Tongue (tissue), 2 donors: Measurements from ENCODE around the gene ROBO1. TPM values are rescaled to one million over a fixed set of nuclear protein-coding genes. Genes with fewer than 3 reads are reported as not detected.

Experiments used
- DNase-seq: peaks from one replicate; pipeline ENCODE4 v3.0.0-alpha.2; 2015
- total RNA-seq: library from RNA; depleted of rRNA; stranded (reverse); fragments of >200 nt; gene quantifications from one replicate; pipeline ENCODE4 v1.2.3, GENCODE V29; 2014

The ROBO1 gene
- total RNA-seq, 1 donor from 2014 or later = 79.3 TPM

DNA sequence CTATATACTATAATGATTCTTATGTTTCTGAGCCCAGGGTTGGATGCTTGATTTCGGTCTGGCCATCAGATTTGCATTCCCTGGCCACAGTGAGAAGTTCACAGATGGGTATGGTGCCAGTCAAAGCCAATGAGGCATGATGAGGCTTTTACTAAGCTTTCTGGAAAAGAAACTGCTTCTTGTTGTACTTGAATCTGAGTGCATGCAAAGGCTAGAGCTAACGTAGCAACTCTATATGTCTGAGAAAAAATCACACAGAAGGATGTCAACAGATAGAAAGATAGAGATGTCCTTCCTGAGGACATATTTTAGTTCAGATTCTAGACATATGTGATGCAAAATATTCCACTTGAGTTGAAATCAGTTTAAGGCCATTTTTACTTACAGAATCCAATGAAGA, 608.1 kb downstream of the ROBO1 start:
- DNase-seq = no peak

DNA sequence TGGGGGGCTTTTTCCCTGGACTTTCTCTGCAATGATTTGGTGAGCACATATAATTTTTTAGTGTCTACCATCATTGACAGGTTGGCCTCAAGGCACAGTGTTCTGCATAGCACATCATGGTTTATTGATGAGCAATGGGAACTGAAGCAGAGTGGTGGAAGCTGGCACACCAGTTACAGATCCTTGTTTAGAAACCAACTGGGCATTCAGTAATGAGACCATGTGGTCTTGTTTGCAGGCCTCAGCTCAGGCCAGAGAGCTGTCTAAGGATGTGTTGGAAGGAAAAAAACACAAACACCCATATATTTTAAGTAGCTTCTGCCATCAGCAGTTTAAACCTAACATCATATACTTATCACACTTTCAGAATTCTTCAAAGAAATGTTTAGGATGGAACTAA, 610.6 kb downstream of the ROBO1 start:
- no peak for DNase-seq

DNA sequence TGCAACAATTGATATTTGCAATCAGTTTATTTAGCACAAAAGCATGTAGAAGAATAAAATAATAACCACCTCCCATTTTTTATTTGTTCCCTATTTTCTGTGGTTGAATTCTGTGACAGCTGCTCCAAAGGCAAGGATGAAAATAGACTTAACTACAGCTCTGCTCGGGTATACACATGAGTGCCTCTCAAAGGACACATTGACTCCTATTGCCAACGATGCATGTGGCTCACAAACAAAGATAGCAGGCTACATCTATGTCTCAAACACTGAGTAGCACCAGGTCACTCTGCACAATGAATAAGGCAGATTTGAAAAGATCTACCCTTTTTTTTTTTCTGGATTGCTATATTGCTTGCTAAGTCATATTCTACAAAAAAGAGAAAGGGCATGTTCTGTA, 612.9 kb downstream of the ROBO1 start:
- peak; percentile 31 for DNase-seq

DNA sequence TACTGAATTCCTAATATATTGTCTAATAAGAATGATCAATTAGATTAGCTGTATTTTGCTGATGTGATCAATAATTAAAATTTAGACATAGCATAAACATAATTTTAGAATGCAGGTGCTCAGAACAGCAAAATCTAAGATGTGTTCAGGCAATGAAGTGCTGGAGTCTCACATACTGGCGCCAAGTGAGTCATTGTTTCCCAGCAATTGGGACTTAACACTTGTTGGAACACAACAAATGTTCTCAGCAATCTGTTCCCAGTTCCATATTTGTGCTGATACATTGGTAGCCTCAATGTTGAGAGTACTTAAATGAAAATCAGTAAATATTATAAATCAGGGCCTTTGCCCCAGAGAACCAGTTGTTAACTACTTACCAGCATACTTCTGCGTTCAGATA, 619.0 kb downstream of the ROBO1 start:
- peak; percentile 16 for DNase-seq

DNA sequence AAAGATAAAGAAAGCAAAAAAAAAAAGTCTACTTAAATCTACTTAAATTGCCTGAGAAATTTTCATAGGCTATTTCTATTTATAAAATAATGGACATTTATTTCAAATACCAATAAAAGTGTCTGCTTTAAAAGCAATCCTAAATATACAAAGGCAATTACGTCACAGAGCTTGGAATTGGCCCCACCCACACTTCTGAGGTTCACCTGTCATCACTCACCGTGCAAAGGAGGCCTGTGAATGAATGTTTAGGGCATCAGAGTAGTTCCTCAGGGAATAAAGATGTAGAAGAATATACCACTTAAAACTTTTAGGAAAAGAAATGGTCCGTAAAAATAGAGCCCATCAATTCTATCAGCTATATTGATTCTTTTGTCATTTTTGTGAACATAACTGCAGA, 621.8 kb downstream of the ROBO1 start:
- DNase-seq = no peak

DNA sequence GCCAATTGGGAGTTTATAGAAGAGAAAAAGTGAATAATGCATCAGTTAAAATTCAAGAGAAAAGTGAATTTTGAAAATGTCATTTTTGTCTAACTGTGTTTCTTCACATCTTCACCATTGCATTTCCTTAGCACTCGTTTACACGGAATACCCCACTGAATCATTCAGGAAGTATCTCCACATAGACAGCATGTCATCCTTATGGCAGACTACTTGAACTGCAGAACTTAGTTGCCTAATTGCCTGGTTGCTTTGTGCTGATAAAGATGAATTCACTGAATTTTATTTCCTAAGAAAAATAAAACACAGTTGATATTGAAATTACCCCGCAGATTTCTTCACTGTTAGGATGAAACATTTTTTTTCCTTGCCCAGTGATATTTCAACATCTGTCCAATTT, 627.1 kb downstream of the ROBO1 start:
- no peak for DNase-seq

DNA sequence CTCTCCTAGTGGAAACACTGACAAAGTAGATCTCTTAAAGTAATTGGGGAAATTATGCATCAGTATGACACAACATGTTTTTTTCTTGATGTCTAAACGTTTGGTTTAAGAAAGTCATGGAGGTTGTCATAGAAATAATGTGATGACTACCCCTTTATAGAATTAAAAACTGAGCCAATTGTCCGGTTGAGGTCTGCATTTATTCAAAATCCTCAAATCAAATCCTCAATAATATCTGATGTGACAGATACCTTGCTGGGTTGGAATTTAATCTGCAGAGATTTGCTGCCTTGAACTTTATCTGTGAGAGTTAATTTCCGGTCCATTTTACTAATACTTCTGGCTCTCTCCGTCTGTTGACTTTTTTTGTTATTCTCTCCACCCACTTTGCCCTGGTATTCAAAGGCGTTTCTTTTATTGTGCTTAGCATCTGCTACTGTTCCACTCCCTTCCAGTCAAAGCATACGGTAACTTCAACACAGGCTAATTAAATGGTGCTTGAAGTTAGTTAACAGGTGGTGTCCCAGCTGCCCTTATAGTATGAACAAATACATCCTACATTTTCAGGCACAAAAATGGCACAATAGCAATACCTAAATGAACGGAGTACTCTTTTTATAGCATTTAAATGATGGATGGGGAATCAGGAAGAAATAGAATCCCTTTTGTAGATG, 628.3 kb downstream of the ROBO1 start:
- DNase-seq = no peak

DNA sequence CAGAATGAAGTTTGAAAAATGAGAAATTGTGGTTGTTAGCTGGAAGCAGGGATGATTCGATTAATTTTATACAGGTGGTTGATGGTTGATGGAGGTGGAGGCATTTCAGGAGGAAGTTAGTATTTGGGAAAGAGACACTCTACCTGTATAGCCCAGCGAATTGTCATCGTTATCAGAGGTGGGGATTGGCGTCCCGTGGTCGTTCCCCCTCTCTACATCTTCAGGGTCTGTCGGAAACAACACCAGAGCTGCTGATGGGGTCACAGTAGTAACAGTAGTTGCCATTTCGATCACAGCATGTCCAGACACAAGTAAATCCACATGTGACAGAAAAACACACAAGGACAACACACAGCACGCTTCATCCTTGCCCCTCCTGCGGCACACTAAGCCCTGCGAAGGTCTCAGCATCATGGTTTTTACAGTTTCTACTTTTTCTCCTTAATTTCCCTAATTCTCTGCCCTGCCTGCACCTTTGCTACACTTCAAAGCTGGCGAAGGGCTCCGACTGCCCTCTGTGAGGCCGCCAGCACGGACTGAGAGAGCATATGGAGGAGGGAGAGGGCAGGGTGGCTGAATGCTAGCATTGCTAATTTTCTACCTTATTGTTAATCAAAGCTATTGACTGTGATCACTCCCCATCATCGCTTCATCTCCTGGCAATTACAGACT, 642.3 kb downstream of the ROBO1 start:
- no peak for DNase-seq

DNA sequence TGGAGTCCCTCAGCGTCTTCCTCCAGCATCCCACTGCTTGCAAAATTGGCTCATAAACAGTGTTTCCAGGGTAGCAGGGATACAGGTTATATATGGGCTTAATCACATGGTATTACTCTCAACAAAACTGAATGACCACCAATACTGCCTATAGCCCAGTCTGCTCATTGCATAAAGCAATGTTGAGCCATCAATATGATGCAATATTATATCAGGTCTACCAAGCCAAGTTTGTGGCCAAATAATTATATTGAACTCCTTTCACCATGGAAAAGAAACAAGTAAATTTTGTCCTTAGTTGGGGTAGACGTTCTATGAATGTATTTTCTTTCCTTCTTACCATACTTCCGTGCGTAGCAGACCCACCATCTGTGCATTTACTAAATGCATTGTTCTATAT, 652.3 kb downstream of the ROBO1 start:
- no peak for DNase-seq

DNA sequence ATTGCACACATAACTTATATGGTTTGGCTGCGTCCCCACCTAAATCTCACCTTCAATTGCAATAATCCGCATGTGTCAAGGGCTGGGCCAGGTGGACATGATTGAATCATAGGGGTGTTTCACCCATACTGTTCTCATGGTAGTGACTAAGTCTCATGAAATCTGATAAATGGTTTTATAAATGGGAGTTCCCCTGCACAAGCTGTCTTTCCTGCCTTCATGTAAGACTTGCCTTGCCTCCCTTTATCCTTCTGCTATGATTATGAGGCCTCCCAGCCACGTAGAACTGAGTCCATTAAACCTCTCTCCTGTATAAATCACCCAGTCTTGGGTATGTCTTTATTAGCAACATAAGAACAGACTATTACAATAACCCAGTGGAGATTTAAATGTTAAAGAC, 653.9 kb downstream of the ROBO1 start:
- no peak for DNase-seq

DNA sequence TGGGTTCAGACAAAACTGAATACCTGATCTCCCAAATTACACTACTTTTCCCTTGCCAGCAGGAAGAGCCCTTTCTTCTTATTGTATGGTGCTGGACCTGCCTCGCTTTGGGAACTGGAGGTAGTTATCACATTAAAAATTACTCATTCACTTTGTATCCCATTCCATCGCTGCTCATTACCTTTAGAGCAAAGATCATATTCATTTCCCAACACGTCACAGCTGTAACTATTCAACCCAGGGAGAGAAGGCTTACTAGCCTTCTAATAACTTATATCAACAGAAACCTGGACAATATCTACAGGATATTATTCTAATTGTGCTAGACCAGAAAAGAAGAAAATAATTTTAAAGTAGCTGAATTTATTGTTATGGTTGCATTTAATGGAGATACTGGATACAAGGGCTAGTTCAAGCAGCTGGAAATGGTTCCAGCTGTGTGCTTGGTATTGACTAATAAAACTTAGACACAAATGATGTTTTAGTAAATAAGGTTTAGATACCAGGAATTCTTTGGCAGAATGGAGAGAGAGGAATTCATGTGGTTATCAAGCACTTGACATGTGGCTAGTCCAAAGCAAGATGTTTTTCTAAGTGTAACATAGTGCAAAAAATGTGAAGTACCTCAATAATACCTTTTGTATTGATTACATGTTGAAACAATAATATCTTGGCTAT, 656.3 kb downstream of the ROBO1 start:
- no peak for DNase-seq

DNA sequence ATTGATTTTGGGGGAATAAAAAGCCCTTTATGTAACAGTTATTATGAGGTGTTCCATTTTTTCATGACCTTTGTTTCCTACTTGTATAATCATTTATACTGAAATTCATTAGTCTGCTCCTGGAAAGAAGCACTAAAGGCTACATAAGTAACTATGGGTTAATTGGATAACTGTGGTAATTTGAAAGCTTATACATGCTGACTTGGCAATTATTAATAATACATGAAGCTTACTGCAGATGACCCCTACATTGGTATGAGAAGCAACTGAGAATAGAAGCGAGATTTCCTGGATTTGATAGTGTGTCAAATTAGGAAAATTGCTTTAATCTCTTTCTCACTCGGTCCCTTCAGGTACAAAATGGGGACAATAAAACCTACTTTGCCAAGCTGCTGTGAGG, 658.0 kb downstream of the ROBO1 start:
- no peak for DNase-seq

DNA sequence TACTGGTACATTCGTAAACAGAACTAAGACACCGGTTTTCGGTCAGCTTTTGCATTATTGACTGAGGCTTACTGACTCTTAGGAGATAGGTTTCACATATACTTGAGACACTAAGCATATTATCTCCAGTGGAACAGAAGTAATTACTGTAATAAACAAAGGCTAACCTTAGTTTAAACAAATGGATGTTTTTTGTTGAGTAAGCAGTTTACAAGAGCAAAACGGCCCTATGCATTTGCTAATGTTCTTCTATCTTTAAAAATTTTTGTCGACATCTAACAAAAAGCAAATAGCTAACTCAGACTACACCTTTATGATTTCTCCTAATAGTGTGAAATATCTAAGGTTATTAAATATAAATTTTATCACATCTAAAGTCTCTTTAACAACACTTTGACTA, 664.5 kb downstream of the ROBO1 start:
- DNase-seq = no peak

DNA sequence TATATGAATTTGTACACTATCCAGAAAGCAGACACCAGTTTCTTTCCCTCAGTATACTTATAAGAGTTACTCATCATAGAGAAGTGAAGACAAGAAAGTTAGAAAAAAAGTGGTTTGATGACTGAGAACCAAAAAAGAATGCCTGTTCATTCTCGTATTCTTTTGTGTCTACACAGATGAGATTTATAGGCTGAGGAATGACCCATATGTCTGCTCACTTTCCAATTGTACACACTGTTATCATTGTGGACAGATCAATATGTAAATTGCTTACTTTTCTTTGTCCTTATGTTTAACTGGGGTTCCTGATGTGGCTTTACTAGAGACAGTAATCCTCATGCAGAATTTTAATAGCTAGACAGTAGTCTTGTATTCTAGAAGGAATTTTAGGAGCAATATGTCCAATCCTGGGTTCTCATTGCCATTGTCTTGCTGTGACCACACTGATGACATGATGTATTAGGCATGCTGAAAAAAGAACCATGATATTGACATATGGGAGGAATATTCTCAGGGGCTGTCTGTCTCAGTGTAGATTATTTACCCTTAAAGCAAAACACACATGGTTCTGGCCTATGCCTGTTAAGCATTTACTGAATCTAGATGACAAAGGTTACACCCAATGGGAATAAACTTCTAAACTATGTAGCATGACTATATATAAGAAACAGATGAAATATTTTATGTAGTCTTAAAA, 669.7 kb downstream of the ROBO1 start:
- DNase-seq = no peak

DNA sequence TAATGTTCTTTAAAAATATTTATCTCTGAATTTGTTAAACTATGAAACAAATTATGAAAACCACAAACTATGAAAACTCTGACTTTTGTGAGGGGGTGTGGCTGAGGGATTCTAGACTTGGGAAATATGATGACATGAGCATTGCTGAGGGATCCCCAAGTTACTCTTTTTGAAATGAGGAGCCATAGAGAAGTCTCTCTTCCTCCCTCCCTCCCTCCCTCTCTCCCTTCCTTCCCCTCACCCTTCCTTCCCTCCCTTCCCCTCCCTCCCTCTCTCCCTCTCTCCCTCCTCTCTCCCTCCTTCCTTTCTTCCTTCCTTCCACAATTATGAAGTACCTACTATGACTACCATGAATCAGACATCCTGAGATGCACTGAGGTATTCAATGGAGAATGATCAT, 673.1 kb downstream of the ROBO1 start:
- no peak for DNase-seq

DNA sequence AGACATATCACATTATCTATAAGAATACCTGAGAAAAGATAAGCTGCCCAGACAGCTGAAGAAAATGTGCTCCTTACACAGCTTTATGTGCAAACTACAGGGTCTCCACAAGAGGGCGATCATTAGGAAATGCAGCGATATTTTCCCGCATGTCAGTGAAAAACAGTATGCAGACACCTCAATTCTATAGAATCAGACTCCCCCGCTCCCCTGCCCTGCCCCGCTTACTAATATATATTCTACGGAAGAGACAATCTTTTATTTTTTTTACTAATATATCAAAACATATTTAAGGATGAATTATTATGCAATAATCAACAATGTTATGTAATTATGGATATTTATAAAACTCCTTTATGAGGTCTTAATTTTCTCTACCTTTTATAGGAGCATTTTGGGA, 681.3 kb downstream of the ROBO1 start:
- DNase-seq = peak; percentile 80

DNA sequence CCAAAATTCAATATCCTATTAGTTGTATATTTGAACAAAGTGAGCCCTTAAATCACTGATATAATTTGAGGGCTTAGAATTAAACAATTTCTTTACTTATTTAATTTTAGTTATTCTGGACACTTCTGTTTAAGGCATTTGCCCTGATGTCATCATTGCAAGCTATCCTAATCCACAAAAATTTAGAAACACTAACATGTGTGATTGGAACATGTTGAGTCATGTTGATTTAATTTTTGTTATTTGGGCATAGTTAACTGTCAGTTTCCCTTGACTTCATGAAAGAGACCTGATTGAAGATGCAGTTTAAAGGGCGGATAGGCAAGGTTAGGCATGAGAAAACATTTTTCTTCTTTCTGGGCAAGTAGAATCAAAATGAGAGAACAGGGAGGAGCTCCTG, 682.6 kb downstream of the ROBO1 start:
- DNase-seq = no peak

DNA sequence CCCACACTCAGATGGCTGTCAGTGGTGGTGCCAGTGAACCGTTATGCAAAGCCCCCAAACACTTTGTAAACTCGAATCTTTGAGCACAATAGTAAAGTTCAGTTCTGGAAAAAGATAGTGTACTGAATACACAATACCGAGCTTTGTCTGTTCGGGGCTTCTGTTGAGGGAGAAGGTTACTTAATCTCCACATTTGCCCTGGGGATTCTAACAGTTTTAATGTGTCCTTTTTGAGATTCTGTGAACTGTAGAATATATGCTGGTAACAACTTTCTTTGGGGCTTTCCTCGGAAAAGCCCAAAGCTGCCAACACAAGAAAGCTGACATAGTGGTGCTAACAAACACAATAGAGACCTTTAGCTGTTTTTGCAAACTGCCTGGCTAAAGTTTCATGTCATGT, 686.5 kb downstream of the ROBO1 start:
- DNase-seq = no peak

DNA sequence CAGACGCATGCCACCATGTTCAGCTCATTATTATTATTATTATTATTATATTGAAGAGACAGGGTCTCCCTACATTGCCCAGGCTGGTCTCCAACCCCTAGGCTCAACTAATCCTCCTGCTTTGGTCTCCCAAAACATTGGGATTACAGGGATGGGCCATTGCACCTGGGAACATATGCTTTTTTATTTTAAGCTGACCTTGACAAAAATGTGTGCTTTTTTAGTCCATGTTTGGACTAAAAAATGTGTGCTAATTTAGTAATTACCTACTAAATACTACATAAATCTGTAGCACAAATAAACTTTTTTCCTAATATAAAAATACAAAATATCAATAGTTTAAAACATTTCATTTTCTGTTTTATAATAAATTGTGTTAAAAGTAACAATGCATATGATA, 693.2 kb downstream of the ROBO1 start:
- no peak for DNase-seq

DNA sequence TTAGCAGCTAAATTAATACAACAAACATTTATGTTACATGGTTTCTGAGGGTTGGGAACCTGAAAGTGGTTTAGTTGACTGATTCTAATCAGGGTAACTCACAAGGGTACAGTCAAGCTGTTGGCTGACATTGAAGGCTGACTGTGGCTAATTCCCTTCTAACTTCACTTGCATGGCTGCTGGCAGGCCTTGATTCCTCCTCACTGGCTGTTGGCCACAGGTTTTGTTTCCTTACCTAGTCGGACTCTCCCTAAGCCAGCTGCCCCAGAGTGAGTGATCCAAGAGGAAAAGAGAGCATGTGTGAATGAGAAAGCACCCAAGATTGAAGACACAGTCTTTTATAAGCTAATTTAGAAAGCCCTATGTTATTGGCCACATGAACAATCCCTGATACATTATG, 700.1 kb downstream of the ROBO1 start:
- DNase-seq = no peak

DNA sequence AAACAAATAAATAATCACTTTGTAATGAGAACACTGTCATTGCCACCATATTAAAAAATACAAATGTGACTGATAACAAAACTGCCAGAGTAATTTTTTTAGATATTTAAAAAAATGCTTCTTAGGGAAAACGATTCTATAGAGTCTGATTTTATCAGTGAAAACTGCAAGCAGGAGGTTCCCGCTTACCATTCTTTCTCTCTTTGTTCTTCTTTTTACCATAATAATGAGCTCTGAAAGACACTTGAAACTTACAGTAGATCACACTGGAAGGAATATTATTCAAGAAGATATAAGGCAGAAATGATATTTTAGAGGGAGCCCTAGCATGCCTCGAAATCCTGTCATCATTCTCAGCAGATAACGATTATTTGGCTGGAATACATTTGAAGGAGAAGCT, 701.3 kb downstream of the ROBO1 start:
- DNase-seq = no peak

DNA sequence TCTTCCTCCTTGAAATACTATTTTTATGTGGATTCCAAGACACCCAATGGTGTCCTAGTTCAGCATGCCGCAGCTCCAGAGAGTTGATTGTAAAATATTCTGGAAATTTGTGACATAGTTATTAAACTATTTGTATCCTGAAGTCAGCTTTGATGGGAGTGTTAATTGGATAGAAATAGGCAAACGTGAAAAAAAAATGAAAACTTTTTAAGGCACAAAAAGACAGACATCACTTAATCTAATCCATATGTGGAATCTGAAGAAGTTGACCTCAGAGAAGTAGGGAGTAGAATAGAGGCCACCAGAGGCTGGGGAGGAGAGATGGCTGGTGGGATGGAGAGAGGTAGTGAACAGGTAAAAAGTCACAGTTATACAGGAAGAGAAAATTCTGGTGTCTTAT, 704.2 kb downstream of the ROBO1 start:
- DNase-seq = no peak

DNA sequence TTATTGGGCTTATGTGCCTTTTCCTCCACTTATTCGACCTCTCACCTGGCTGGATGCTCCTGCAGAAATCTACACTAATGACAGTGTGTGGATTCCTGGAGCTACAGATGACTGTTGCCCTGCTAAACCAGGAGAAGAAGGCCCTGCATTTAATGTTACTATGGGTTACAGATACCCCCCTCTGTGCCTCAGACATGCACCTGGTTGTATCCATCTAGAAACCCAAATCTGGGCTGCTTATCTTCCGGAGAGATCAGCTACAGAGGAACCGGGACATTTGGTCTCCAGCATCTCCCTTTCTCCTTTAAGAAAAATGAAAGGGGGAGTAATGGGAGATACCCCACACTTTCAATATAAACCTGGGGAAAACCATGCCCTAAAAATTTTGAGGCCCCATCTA, 710.0 kb downstream of the ROBO1 start:
- no peak for DNase-seq
